GM21619 (cell line): ENCODE measurements around the gene FRMD6.
"Not testable (repeated sequence)": the region's sequence is repeated elsewhere in the genome, so short reads cannot be mapped to it uniquely, and the experiment has no call there.

ENCODE experiments used
- ATAC-seq: cut with Tn5 transposase; IDR thresholded peaks from one replicate; pipeline ENCODE4 v1.9.1; 2021; ENCODE audit not compliant: unreplicated experiment

FRMD6 gene

DNA sequence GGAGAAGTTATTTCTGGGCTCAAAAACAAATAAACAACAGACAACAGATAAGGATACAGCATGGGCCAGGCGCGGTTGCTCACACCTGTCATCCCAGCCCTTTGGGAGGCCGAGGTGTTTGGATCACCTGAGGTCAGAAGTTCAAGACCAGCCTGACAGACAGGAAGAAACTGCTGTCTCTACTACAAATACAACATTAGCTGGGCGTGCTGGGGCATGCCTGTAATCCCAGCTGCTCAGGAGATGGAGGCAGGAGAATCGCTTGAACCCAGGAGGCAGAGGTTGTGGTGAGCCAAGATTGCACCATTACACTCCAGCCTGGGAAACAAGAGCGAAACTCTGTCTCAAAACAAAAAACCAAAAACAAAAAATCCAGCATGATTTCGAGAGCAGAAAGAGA, 117.6 kb downstream of the FRMD6 start:
- not testable (repeated sequence) for ATAC-seq

DNA sequence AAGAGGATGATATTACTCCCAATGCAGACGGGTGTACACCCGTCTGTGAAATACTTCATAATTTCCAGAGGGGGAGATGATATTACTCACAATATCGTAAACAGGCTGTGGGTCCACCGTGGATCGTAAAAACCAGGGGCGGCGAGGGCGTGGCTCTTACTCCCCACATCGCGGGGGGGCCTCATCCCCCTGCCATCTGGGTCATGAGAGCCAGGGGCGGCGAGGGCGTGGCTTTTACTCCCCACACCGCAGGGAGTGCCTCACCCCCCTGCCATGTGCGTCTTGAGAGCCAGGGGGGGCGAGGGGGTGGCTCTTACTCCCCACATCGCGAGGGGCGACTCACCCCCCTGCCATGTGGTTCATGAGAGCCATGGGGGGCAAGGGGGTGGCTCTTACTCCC, 122.5 kb downstream of the FRMD6 start:
- no peak for ATAC-seq

- ATAC-seq, result no peak
Measured at GRCh38 chr14:51776102-51776894, 124.6 kb downstream of the FRMD6 start.

- ATAC-seq, result no peak
Measured at GRCh38 chr14:51780006-51780692, 128.4 kb downstream of the FRMD6 start.
